ENCODE measurements around the gene CELF4.

Gene CELF4

DNA sequence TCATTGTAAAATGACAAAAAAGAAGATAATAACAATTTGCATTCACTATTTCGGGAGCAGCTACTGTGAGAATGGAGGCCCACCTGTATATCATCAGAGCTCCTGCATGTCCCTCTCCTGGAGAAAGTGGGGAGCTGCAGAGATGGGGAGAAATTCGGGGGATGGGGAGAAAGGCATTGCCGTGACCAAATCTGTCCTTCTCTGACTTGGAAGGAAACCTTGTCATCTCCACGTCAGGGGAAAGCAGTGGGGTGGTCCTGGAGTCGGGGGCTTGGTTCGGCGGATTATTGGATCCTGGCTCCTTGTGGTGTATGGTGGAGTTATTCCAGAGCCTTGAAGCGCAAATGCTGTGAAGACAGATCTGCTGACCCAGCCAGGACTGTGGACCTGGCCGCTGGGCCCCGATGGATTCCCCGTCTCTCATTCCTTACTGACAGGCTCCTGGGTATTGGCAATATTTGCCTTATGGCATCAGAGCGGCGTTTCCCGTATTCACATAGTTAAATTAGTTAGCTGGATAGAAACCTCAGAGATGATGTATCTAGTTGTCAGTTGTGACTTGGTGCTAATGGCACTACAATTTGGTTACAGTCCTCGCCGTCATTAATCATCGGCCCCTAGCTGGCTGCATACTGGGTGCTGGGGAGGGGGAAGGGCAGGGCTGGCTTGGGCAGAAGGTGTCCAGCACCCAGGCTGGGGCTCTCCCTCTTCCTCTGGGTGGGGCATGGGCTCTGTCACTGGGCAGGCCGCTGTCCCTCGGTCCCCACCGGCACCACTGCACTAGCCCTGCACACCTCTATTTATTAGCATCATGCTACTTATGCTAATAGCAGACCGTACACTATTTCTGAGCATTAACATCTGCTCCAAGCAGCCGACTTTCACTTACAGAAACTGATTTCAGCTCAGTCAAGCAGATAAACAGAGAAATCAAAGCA, 31.7 kb downstream of the CELF4 start:
- TF ChIP-seq, protein P1, sequence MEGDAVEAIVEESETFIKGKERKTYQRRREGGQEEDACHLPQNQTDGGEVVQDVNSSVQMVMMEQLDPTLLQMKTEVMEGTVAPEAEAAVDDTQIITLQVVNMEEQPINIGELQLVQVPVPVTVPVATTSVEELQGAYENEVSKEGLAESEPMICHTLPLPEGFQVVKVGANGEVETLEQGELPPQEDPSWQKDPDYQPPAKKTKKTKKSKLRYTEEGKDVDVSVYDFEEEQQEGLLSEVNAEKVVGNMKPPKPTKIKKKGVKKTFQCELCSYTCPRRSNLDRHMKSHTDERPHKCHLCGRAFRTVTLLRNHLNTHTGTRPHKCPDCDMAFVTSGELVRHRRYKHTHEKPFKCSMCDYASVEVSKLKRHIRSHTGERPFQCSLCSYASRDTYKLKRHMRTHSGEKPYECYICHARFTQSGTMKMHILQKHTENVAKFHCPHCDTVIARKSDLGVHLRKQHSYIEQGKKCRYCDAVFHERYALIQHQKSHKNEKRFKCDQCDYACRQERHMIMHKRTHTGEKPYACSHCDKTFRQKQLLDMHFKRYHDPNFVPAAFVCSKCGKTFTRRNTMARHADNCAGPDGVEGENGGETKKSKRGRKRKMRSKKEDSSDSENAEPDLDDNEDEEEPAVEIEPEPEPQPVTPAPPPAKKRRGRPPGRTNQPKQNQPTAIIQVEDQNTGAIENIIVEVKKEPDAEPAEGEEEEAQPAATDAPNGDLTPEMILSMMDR (IDR thresholded peaks at IDR 0.05; ENCODE audit: insufficient read depth, low read length, poor library complexity, severe bottlenecking): no peak

DNA sequence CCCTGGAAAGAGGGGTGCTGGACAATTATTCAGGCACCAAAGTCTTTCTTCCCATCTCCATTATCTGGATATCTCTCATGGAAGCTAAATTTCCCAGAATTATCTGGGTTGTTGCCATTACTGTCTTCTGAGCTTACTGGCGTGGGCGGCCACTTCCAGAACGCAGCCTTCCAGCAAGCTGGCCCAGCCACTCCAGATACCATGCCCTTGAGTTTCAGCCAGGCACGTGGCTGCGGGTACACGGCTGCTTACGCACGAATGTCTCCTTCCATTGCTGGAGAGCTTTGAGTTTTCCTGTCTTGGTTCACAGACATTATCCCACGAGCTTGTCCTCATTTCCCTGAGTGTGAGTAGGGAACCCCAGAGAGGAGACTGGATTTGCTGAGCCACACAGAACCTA, 32.7 kb downstream of the CELF4 start:
- no peak for DNase-seq (ENCODE audit: extremely low read depth, insufficient read length)
- Histone ChIP-seq H3K4me3 (replicated peaks; ENCODE audit: low read depth, low read length) (no peak overlapping the region), H3K36me3 (ENCODE audit: control insufficient read depth, insufficient read depth, low read length) (no peaks in the 10 kb centered on the region), H3K27me3 (replicated peaks; ENCODE audit: control insufficient read depth, insufficient read depth, low read length) (peaks cover 1% of the 10 kb centered on the region; the same call in 1 of the 2 replicates)
- TF ChIP-seq, protein P1 (IDR thresholded peaks at IDR 0.05; ENCODE audit: insufficient read depth, low read length, poor library complexity, severe bottlenecking): no peak

More for the DNA sequence above, 31.7 kb downstream of the CELF4 start:
- Histone ChIP-seq H3K36me3 (ENCODE audit: control insufficient read depth, insufficient read depth, low read length) (no peaks in the 10 kb centered on the region), H3K4me3 (replicated peaks; ENCODE audit: low read depth, low read length) (no peak overlapping the region), H3K27me3 (replicated peaks; ENCODE audit: control insufficient read depth, insufficient read depth, low read length) (peaks cover 4% of the 10 kb centered on the region)
- no peak for DNase-seq (ENCODE audit: extremely low read depth, insufficient read length)

DNA sequence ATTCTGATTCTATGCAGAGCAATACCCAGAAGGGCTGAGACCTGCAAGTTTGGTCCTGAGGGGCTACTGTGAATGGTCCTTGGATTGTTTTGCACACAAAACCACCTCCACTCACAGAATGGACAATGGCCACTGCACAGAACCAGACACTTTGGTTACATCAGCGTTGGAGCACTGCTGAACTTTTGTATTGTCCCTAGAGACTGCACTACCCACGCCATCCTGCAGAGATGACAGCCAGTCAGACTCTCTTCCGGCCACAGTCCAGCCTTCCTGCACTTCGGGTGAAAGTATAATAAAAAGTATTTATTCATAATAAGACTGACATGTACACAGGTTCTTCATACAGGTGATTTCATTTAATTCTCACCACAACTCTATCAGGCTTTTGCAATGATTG, 35.7 kb downstream of the CELF4 start:
- Histone ChIP-seq H3K27me3 (replicated peaks; ENCODE audit: control insufficient read depth, insufficient read depth, low read length) (no peaks in the 10 kb centered on the region; the same call in 1 of the 2 replicates), H3K36me3 (ENCODE audit: control insufficient read depth, insufficient read depth, low read length) (no peaks in the 10 kb centered on the region), H3K4me3 (replicated peaks; ENCODE audit: low read depth, low read length) (no peak overlapping the region)
- TF ChIP-seq, protein P1 (IDR thresholded peaks at IDR 0.05; ENCODE audit: insufficient read depth, low read length, poor library complexity, severe bottlenecking): no peak
- DNase-seq (ENCODE audit: extremely low read depth, insufficient read length): no peak

DNA sequence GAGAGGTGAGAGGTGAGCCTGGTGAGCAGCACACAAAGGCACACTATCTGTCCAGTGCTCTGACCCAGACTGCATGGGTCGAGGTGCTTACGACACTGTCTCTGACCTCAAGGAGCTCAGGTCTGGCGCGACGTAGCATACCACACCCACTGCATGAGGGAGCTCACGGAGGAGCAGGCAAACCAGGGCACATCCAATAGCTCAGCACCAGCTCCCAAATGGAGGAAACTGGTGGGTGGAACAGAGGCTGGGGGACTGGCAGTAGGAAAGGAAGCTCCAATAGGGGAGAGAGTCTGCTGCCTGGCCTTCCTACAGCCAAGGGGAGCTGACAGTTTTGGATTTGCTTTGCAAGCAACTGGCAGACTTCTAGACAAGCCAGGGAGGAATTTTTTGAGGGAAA, 36.3 kb downstream of the CELF4 start:
- no peak for DNase-seq (ENCODE audit: extremely low read depth, insufficient read length)
- no peak overlapping the region for H3K4me3 ChIP-seq (replicated peaks; ENCODE audit: low read depth, low read length)
- H3K36me3 ChIP-seq (ENCODE audit: control insufficient read depth, insufficient read depth, low read length): no peaks in the 10 kb centered on the region
- TF ChIP-seq, protein P1 (IDR thresholded peaks at IDR 0.05; ENCODE audit: insufficient read depth, low read length, poor library complexity, severe bottlenecking): no peak
- no peaks in the 10 kb centered on the region; the same call in 1 of the 2 replicates for H3K27me3 ChIP-seq (replicated peaks; ENCODE audit: control insufficient read depth, insufficient read depth, low read length)

DNA sequence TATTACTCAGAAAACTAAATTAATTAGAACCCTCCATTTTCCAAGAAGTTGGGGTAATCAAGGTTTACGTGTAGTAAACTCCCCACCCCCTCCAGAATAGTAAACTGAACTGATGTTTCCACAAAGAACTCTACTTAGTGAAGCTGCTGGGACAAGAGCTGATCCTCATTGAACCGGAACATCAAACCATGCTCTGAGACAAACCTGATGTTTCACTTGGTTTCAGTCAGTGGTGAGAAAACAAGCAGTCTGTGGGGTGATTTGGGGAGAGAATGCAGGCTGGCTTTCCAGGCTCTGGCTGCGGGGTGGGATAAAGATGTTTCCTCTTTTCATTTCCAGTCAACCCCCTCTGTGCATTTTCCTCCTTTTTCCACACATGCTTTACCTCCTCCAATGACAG, 38.2 kb downstream of the CELF4 start:
- no peaks in the 10 kb centered on the region for H3K36me3 ChIP-seq (ENCODE audit: control insufficient read depth, insufficient read depth, low read length)
- peaks cover 1% of the 10 kb centered on the region for H3K27me3 ChIP-seq (replicated peaks; ENCODE audit: control insufficient read depth, insufficient read depth, low read length)
- no peak for DNase-seq (ENCODE audit: extremely low read depth, insufficient read length)
- TF ChIP-seq, protein P1 (IDR thresholded peaks at IDR 0.05; ENCODE audit: insufficient read depth, low read length, poor library complexity, severe bottlenecking): no peak
- H3K4me3 ChIP-seq (replicated peaks; ENCODE audit: low read depth, low read length): no peak overlapping the region

Data from GM06990 (cell line).